Measurements from ENCODE around the gene HOXA5. TPM values are rescaled to one million over a fixed set of nuclear protein-coding genes. Genes with fewer than 3 reads are reported as not detected.

Gene HOXA5
- total RNA-seq, 1 donor from 2014 or later = not detected

DNA sequence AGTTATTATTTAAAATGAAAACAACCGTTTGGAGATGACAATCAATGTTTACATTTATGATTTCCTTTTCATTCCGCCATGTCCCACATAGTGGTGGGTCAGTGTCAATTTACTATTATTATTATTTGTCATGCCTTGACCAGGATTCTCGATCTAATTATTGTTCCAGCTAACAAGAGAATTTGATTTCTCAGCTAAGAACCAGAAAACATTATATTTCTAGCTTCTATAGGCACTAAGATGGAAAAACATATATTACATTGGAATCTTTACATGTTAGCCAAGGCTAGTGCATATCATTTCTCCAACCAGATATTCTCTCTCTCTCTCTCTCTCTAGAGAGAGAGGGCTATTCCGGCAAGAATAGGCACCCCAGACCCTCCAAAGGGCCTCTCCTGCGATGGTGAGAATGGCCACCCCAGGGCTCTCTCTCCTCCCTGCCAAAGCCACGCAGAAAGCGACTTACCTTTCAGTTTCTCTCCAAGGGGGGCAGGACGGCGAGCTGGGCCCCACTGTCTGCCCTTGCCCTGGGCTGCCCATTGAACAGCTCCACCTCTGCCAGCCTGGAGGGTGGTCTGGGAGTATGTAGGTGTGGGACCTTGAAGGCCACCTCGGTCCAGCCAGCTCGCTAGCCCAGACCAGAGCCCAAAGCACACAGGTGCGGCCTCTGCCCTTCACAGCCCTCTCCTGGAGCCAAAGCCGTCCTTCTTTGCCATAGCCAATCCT lies 6.5 kb upstream of the HOXA5 start:
- FAIRE-seq = no peak
- peaks cover 87% of the 10 kb centered on the region for H3K27me3 ChIP-seq (ENCODE audit: control insufficient read depth, insufficient read depth, low read length)
- no peak overlapping the region for H3K4me3 ChIP-seq (ENCODE audit: low read depth, low read length)
- TF ChIP-seq, protein P1, sequence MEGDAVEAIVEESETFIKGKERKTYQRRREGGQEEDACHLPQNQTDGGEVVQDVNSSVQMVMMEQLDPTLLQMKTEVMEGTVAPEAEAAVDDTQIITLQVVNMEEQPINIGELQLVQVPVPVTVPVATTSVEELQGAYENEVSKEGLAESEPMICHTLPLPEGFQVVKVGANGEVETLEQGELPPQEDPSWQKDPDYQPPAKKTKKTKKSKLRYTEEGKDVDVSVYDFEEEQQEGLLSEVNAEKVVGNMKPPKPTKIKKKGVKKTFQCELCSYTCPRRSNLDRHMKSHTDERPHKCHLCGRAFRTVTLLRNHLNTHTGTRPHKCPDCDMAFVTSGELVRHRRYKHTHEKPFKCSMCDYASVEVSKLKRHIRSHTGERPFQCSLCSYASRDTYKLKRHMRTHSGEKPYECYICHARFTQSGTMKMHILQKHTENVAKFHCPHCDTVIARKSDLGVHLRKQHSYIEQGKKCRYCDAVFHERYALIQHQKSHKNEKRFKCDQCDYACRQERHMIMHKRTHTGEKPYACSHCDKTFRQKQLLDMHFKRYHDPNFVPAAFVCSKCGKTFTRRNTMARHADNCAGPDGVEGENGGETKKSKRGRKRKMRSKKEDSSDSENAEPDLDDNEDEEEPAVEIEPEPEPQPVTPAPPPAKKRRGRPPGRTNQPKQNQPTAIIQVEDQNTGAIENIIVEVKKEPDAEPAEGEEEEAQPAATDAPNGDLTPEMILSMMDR (IDR thresholded peaks at IDR 0.05; ENCODE audit: insufficient read depth, low read length, severe bottlenecking) = no peak
- DNase-seq (ENCODE audit: low read depth) = no peak
- H3K36me3 ChIP-seq (ENCODE audit: control insufficient read depth, insufficient read depth, low read length) = no peaks in the 10 kb centered on the region

GRCh38 chr7:27148756-27149641 lies 5.5 kb upstream of the HOXA5 start:
- no peak overlapping the region for H3K4me3 ChIP-seq (ENCODE audit: low read depth, low read length)
- DNase-seq (ENCODE audit: low read depth) = no peak
- TF ChIP-seq, protein P1 (IDR thresholded peaks at IDR 0.05; ENCODE audit: insufficient read depth, low read length, severe bottlenecking) = no peak
- FAIRE-seq = no peak
- no peaks in the 10 kb centered on the region for H3K36me3 ChIP-seq (ENCODE audit: control insufficient read depth, insufficient read depth, low read length)
- H3K27me3 ChIP-seq (ENCODE audit: control insufficient read depth, insufficient read depth, low read length) = peaks cover 86% of the 10 kb centered on the region

- DNase-seq (ENCODE audit: low read depth) = no peak
- Histone ChIP-seq H3K27me3 (ENCODE audit: control insufficient read depth, insufficient read depth, low read length) (peaks cover 86% of the 10 kb centered on the region), H3K4me3 (ENCODE audit: low read depth, low read length) (no peak overlapping the region), H3K36me3 (ENCODE audit: control insufficient read depth, insufficient read depth, low read length) (no peaks in the 10 kb centered on the region)
- TF ChIP-seq, protein P1 (IDR thresholded peaks at IDR 0.05; ENCODE audit: insufficient read depth, low read length, severe bottlenecking) = no peak
- FAIRE-seq = no peak
Measured at GRCh38 chr7:27148031-27148755, 4.7 kb upstream of the HOXA5 start.

- H3K36me3 ChIP-seq (ENCODE audit: control insufficient read depth, insufficient read depth, low read length) = no peaks in the 10 kb centered on the region
- no peak within 1 kb of the TSS for H3K4me3 ChIP-seq (ENCODE audit: low read depth, low read length)
- peaks cover 86% of the 10 kb centered on the region for H3K27me3 ChIP-seq (ENCODE audit: control insufficient read depth, insufficient read depth, low read length)
- DNase-seq (ENCODE audit: low read depth) (no peak), FAIRE-seq (no peak)
- TF ChIP-seq, protein P1 (IDR thresholded peaks at IDR 0.05; ENCODE audit: insufficient read depth, low read length, severe bottlenecking) = no peak
Measured at GRCh38 chr7:27147199-27148030, 3.9 kb upstream of the HOXA5 start, which contains the start of gene HOXA6. Gene HOXA6, minus strand, starts transcription at chr7:27147774. Its CDS starts 25 bp downstream, at chr7:27147749.
